Measurements from ENCODE around the gene AFF3.

Gene AFF3

DNA sequence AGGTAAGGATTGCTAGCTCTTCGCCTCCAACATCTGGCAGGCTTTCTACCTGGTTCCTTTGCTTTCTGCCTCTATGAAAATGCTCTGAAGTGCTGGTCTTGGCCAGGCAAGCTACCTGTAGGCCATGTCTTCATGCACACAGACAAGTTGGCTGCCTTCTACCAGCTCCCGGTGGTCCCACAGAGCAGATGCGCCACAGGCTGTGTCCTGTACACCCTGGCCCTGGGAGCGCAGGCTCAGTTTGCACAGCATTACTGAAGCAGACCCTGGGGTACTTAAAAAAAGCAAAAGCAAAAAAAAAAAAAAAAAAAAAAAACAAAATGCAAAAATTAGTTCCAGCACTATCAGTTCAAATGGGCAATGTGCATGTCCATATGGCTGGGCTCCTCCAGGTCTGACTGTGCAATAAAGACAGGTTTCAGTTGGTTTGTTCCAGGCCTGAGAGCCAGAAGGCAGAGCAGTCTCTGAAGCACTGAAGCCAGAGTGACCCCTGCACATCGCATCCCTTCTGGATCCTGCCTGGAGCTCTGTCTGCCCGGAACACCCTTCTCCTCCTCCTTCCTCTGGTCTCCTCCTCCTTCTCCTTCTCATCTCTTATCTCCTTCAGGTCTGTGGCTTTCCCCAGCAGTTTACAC lies 364.6 kb downstream of the AFF3 start:
- H3K9ac ChIP-seq (ENCODE audit: low read length), result no peak overlapping the region
- peaks cover 78% of the 10 kb centered on the region for H3K36me3 ChIP-seq (ENCODE audit: insufficient read depth, low read length)
- 0 out of 2 replicates have a peak, but pooled peaks cover 4% of the 10 kb centered on the region for H3K79me2 ChIP-seq (ENCODE audit: insufficient read depth, low read length)
- H2AFZ ChIP-seq (ENCODE audit: low read length), result no peak overlapping the region
- no peaks in the 10 kb centered on the region for H3F3A ChIP-seq (ENCODE audit: insufficient read depth, low read length)
- H3K9me2 ChIP-seq (ENCODE audit: low read depth, low read length), result no peaks in the 10 kb centered on the region
- no peak overlapping the region for H3K4me2 ChIP-seq (ENCODE audit: low read length)
- no peaks in the 10 kb centered on the region for H3K27me3 ChIP-seq (ENCODE audit: insufficient read depth, low read length)
- no peaks in the 10 kb centered on the region for H4K20me1 ChIP-seq (ENCODE audit: insufficient read depth, low read length)
- no peak for TF ChIP-seq CTCF (IDR thresholded peaks at IDR 0.05; ENCODE audit: low read length)
- no peak for TF ChIP-seq EZH2 (IDR thresholded peaks at IDR 0.05; ENCODE audit: borderline replicate concordance, low read length)
- H3K27ac ChIP-seq (ENCODE audit: low read depth, low read length, poor library complexity, severe bottlenecking), result no peak overlapping the region
- peaks cover 4% of the 10 kb centered on the region; the same call in 1 of the 2 replicates for H3K9me3 ChIP-seq (ENCODE audit: low read length)
- H3K4me3 ChIP-seq (ENCODE audit: low read depth, low read length, poor library complexity, severe bottlenecking), result no peak overlapping the region
- H3K4me1 ChIP-seq (ENCODE audit: insufficient read depth, low read length, severe bottlenecking), result peaks cover 10% of the 10 kb centered on the region

GRCh38 chr2:99776906-99777646 lies 365.3 kb downstream of the AFF3 start:
- H3K79me2 ChIP-seq (ENCODE audit: insufficient read depth, low read length), result 0 out of 2 replicates have a peak, but pooled peaks cover 4% of the 10 kb centered on the region
- no peak overlapping the region for H3K4me2 ChIP-seq (ENCODE audit: low read length)
- H2AFZ ChIP-seq (ENCODE audit: low read length), result no peak overlapping the region
- no peaks in the 10 kb centered on the region for H4K20me1 ChIP-seq (ENCODE audit: insufficient read depth, low read length)
- H3K9me2 ChIP-seq (ENCODE audit: low read depth, low read length), result no peaks in the 10 kb centered on the region
- H3K4me3 ChIP-seq (ENCODE audit: low read depth, low read length, poor library complexity, severe bottlenecking), result no peak overlapping the region
- no peaks in the 10 kb centered on the region for H3K27me3 ChIP-seq (ENCODE audit: insufficient read depth, low read length)
- no peak overlapping the region for H3K27ac ChIP-seq (ENCODE audit: low read depth, low read length, poor library complexity, severe bottlenecking)
- H3K4me1 ChIP-seq (ENCODE audit: insufficient read depth, low read length, severe bottlenecking), result peaks cover 10% of the 10 kb centered on the region
- no peak for TF ChIP-seq CTCF (IDR thresholded peaks at IDR 0.05; ENCODE audit: low read length)
- no peak for TF ChIP-seq EZH2 (IDR thresholded peaks at IDR 0.05; ENCODE audit: borderline replicate concordance, low read length)
- H3F3A ChIP-seq (ENCODE audit: insufficient read depth, low read length), result no peaks in the 10 kb centered on the region
- peaks cover 4% of the 10 kb centered on the region; the same call in 1 of the 2 replicates for H3K9me3 ChIP-seq (ENCODE audit: low read length)
- H3K36me3 ChIP-seq (ENCODE audit: insufficient read depth, low read length), result peaks cover 77% of the 10 kb centered on the region
- no peak overlapping the region for H3K9ac ChIP-seq (ENCODE audit: low read length)

GRCh38 chr2:99776206-99776905 lies 366.0 kb downstream of the AFF3 start:
- peaks cover 82% of the 10 kb centered on the region for H3K36me3 ChIP-seq (ENCODE audit: insufficient read depth, low read length)
- no peaks in the 10 kb centered on the region for H4K20me1 ChIP-seq (ENCODE audit: insufficient read depth, low read length)
- H3K4me1 ChIP-seq (ENCODE audit: insufficient read depth, low read length, severe bottlenecking), result peaks cover 10% of the 10 kb centered on the region
- H3K4me2 ChIP-seq (ENCODE audit: low read length), result no peak overlapping the region
- H3K9me3 ChIP-seq (ENCODE audit: low read length), result peaks cover 4% of the 10 kb centered on the region; the same call in 1 of the 2 replicates
- 0 out of 2 replicates have a peak, but pooled peaks cover 4% of the 10 kb centered on the region for H3K79me2 ChIP-seq (ENCODE audit: insufficient read depth, low read length)
- TF ChIP-seq CTCF (IDR thresholded peaks at IDR 0.05; ENCODE audit: low read length) (no peak), EZH2 (IDR thresholded peaks at IDR 0.05; ENCODE audit: borderline replicate concordance, low read length) (no peak)
- H3K9me2 ChIP-seq (ENCODE audit: low read depth, low read length), result no peaks in the 10 kb centered on the region
- H3F3A ChIP-seq (ENCODE audit: insufficient read depth, low read length), result no peaks in the 10 kb centered on the region
- H3K9ac ChIP-seq (ENCODE audit: low read length), result no peak overlapping the region
- no peak overlapping the region for H3K27ac ChIP-seq (ENCODE audit: low read depth, low read length, poor library complexity, severe bottlenecking)
- H2AFZ ChIP-seq (ENCODE audit: low read length), result no peak overlapping the region
- H3K4me3 ChIP-seq (ENCODE audit: low read depth, low read length, poor library complexity, severe bottlenecking), result no peak overlapping the region
- H3K27me3 ChIP-seq (ENCODE audit: insufficient read depth, low read length), result no peaks in the 10 kb centered on the region

All from OCI-LY1 (cell line).